ENCODE data around the gene MACROD2. TPM values are rescaled to one million over a fixed set of nuclear protein-coding genes. Genes with fewer than 3 reads are reported as not detected.

The MACROD2 gene
- total RNA-seq, 2 donors from 2014 or later, result 0.94 to 10.4 TPM

DNA sequence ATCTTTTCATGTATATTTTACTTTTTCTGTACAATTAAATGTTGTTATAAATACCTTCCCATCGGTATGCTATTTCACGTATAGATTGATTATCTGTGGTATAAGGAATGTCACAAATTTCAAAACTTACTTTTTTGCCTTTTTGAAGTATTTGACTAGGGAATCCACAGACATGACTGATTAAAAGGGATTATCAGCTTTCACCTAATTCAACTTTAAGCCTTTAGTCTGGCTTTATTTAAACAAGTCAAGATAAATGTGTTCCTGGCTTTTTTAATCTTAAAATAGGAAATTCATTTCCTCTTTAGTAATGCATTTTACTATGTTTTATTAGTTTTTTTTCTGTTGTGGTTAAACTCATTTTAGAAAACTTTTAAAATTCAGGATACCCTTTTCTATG lies 160.0 kb downstream of the MACROD2 start:
- TF ChIP-seq CTCF (IDR thresholded peaks at IDR 0.05), result no peak
- no peaks in the 10 kb centered on the region for H3K36me3 ChIP-seq
- DNase-seq (ENCODE audit: low spot score), result no peak
- no peaks in the 10 kb centered on the region for H3K27me3 ChIP-seq
- H3K4me3 ChIP-seq, result no peak overlapping the region
- no peaks in the 10 kb centered on the region for H3K9me3 ChIP-seq
- H3K4me1 ChIP-seq, result no peaks in the 10 kb centered on the region
- H3K27ac ChIP-seq, result no peak overlapping the region

GRCh38 chr20:14178528-14178927 lies 183.2 kb downstream of the MACROD2 start:
- H3K4me1 ChIP-seq, result no peaks in the 10 kb centered on the region
- H3K27ac ChIP-seq, result no peak overlapping the region
- no peak for TF ChIP-seq CTCF (IDR thresholded peaks at IDR 0.05)
- H3K4me3 ChIP-seq, result no peak overlapping the region
- no peaks in the 10 kb centered on the region for H3K36me3 ChIP-seq
- no peak for DNase-seq (ENCODE audit: low spot score)
- H3K27me3 ChIP-seq, result no peaks in the 10 kb centered on the region
- peaks cover 0 to 14% of the 10 kb centered on the region in 2 donors for H3K9me3 ChIP-seq

- Histone ChIP-seq H3K27me3 (no peaks in the 10 kb centered on the region), H3K36me3 (no peaks in the 10 kb centered on the region), H3K4me3 (no peak overlapping the region), H3K9me3 (peaks cover 0 to 14% of the 10 kb centered on the region in 2 donors), H3K4me1 (no peaks in the 10 kb centered on the region), H3K27ac (no peak overlapping the region)
- no peak for DNase-seq (ENCODE audit: low spot score)
- TF ChIP-seq CTCF (IDR thresholded peaks at IDR 0.05), result no peak
Measured at GRCh38 chr20:14178952-14179351, 183.6 kb downstream of the MACROD2 start.

DNA sequence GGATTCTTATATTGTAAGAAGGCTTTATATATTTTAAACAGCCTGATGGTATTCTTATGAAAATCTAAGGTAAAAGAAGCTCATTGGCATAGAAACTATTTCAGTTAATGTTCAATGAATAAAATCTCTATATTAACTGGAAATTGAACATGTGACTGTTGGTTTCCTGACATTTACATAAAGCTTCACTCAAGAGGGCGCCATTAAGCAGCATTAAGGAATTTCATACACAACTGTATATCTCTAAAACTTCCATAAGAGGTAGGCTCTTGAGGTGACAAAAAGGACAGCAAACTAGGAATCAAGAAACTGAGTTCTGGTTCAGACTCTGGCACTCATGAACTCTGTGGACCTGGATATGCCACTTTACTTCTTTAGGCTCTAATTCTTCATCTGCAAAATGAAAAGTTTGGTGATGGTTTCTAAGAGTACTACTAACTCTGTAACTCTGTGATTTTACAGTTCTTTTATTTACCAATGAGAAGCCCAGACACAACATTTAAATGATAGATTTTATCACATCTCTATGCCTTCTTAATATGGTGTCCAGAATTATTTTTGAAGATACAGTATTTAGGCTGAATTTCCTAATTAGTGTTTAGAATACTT lies 194.6 kb downstream of the MACROD2 start:
- no peak for TF ChIP-seq CTCF (IDR thresholded peaks at IDR 0.05)
- Histone ChIP-seq H3K36me3 (no peaks in the 10 kb centered on the region), H3K4me1 (no peaks in the 10 kb centered on the region), H3K27me3 (no peaks in the 10 kb centered on the region), H3K9me3 (no peaks in the 10 kb centered on the region), H3K4me3 (no peak overlapping the region), H3K27ac (no peak overlapping the region)
- no peak for DNase-seq (ENCODE audit: low spot score)

DNA sequence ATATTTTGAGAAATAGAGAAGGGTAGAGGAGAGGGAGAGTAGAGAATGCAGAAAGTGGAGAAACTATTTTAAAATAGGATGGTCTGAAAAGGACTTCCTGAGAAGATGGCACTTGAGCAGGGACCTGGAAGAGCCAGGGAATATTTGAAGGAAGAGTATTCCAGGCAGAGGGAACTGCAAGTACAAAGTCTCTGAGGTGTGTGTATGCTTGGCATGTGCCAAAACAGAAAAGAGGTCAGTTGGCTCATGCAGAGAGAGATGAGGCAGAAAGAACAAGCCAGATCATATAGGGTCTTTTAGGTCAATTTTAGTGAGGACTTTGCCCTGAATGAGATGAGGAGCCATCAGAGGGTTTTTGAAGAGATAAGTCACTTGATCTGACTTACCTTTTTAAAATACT lies 196.2 kb downstream of the MACROD2 start:
- Histone ChIP-seq H3K27ac (no peak overlapping the region), H3K4me1 (no peaks in the 10 kb centered on the region), H3K4me3 (no peak overlapping the region), H3K9me3 (no peaks in the 10 kb centered on the region), H3K36me3 (no peaks in the 10 kb centered on the region), H3K27me3 (no peaks in the 10 kb centered on the region)
- no peak for TF ChIP-seq CTCF (IDR thresholded peaks at IDR 0.05)
- DNase-seq (ENCODE audit: low spot score), result no peak

DNA sequence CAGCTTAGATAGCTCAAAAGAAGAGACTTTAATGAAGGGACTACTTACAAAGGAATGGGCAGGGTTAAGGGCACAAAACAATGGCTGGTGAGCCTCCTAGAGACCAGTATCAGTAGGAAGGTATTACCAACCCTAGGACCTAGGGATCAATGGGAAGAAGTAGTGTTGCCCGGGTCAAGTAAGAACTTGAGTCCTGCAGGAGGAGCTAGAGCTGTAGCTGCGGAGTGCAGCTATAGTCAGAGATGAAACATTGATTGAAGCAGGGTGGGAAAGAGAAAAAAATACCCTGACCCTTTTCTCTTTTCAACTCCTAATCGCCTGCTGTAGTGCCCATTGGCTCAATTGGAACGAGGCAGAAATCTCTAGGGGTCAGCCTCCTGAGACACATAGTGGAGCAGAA lies 198.1 kb downstream of the MACROD2 start:
- no peak overlapping the region for H3K4me3 ChIP-seq
- H3K27me3 ChIP-seq, result no peaks in the 10 kb centered on the region
- no peak for DNase-seq (ENCODE audit: low spot score)
- no peak for TF ChIP-seq CTCF (IDR thresholded peaks at IDR 0.05)
- no peak overlapping the region for H3K27ac ChIP-seq
- H3K36me3 ChIP-seq, result no peaks in the 10 kb centered on the region
- H3K9me3 ChIP-seq, result no peaks in the 10 kb centered on the region
- H3K4me1 ChIP-seq, result no peaks in the 10 kb centered on the region

Data from right atrium auricular region (tissue), 2 donors.